Inferior parietal cortex (tissue), 1 donor: ENCODE measurements around the gene GDI1.

ENCODE experiments used
- DNase-seq: peaks from one replicate; pipeline ENCODE4 v3.0.0-alpha.2; 2016; ENCODE audit errors: extremely low spot score

Gene GDI1

GRCh38 chrX:154437971-154438893 is 1.3 kb downstream of the GDI1 start:
- no peak for DNase-seq

GRCh38 chrX:154439841-154440240 is 2.9 kb downstream of the GDI1 start:
- no peak for DNase-seq

- DNase-seq, result no peak
Observed at GRCh38 chrX:154440623-154441357, 3.8 kb downstream of the GDI1 start.

GRCh38 chrX:154441564-154441963 is 4.6 kb downstream of the GDI1 start:
- no peak for DNase-seq

- DNase-seq, result no peak
Observed at GRCh38 chrX:154441984-154442707, 5.2 kb downstream of the GDI1 start.

GRCh38 chrX:154443479-154443910 is 6.5 kb downstream of the GDI1 start:
- no peak for DNase-seq

GRCh38 chrX:154443992-154444754 is 7.2 kb downstream of the GDI1 start, which contains the start of gene FAM50A:
FAM50A (plus strand) TSS chrX:154444141; CDS start chrX:154444236, 95 bp downstream.
- no peak for DNase-seq

GRCh38 chrX:154444755-154445246 is 7.8 kb downstream of the GDI1 start:
- DNase-seq, result no peak

GRCh38 chrX:154445776-154446175 is 8.8 kb downstream of the GDI1 start:
- DNase-seq, result no peak

- no peak for DNase-seq
Observed at GRCh38 chrX:154446430-154446829, 9.5 kb downstream of the GDI1 start.

GRCh38 chrX:154448484-154448883 is 11.5 kb downstream of the GDI1 start:
- DNase-seq, result no peak

- DNase-seq, result no peak
Observed at GRCh38 chrX:154449618-154450017, 12.7 kb downstream of the GDI1 start.

GRCh38 chrX:154450312-154450711 is 13.4 kb downstream of the GDI1 start:
- DNase-seq, result no peak

GRCh38 chrX:154452823-154453222 is 15.9 kb downstream of the GDI1 start:
- no peak for DNase-seq

GRCh38 chrX:154457491-154458115 is 20.6 kb downstream of the GDI1 start:
- no peak for DNase-seq

GRCh38 chrX:154458116-154458953 is 21.4 kb downstream of the GDI1 start, which contains the start of gene PLXNA3:
PLXNA3 (plus strand) TSS chrX:154458281; CDS start chrX:154460184, 1,903 bp downstream.
- DNase-seq, result no peak

GRCh38 chrX:154458954-154459778 is 22.2 kb downstream of the GDI1 start:
- no peak for DNase-seq

- no peak for DNase-seq
Observed at GRCh38 chrX:154459832-154460231, 22.9 kb downstream of the GDI1 start.

- no peak for DNase-seq
Observed at GRCh38 chrX:154460326-154460725, 23.4 kb downstream of the GDI1 start.
